Ishikawa (cell line): ENCODE data around the gene DUSP14.

Experiments used
- CEBPB ChIP-seq: IDR thresholded peaks from 2 replicates; pipeline ENCODE4 v1.6.1; 2012
- CREB1 ChIP-seq: IDR thresholded peaks from 2 replicates; pipeline ENCODE4 v1.6.1; 2012; ENCODE audit warnings: low read depth
- EGR1 ChIP-seq: IDR thresholded peaks from 2 replicates; pipeline ENCODE4 v1.6.1; 2012
- EP300 ChIP-seq: IDR thresholded peaks from 2 replicates; pipeline ENCODE4 v1.6.1; 2012; ENCODE audit warnings: borderline replicate concordance
- FOXM1 ChIP-seq: IDR thresholded peaks from 2 replicates; pipeline ENCODE4 v1.6.1; 2012; ENCODE audit warnings: low read depth, borderline replicate concordance
- NFIC ChIP-seq: IDR thresholded peaks from 2 replicates; pipeline ENCODE4 v1.6.1; 2012
- RAD21 ChIP-seq: IDR thresholded peaks from 2 replicates; pipeline ENCODE4 v1.6.1; 2012; ENCODE audit warnings: low read depth
- TAF1 ChIP-seq: IDR thresholded peaks from 2 replicates; pipeline ENCODE4 v1.6.1; 2012; ENCODE audit warnings: low read depth, mild to moderate bottlenecking
- TCF12 ChIP-seq: IDR thresholded peaks from 2 replicates; pipeline ENCODE4 v1.6.1; 2012; ENCODE audit warnings: low read depth
- TEAD4 ChIP-seq: IDR thresholded peaks from 2 replicates; pipeline ENCODE4 v1.6.1; 2012
- YY1 ChIP-seq: IDR thresholded peaks from 2 replicates; pipeline ENCODE4 v1.6.1; 2012; ENCODE audit warnings: low read depth
- ZBTB7A ChIP-seq: IDR thresholded peaks from 2 replicates; pipeline ENCODE4 v1.6.1; 2012; ENCODE audit warnings: low read depth
- TF ChIP-seq, protein P1 (sequence below): IDR thresholded peaks from 2 replicates; pipeline ENCODE4 v1.6.1; 2012
- TF ChIP-seq, protein P2 (sequence below): IDR thresholded peaks from 2 replicates; pipeline ENCODE4 v1.6.1; 2012; ENCODE audit warnings: low read depth, mild to moderate bottlenecking
- TF ChIP-seq, protein P3 (sequence below): IDR thresholded peaks from 2 replicates; pipeline ENCODE4 v1.6.1; 2012

DUSP14 gene

DNA sequence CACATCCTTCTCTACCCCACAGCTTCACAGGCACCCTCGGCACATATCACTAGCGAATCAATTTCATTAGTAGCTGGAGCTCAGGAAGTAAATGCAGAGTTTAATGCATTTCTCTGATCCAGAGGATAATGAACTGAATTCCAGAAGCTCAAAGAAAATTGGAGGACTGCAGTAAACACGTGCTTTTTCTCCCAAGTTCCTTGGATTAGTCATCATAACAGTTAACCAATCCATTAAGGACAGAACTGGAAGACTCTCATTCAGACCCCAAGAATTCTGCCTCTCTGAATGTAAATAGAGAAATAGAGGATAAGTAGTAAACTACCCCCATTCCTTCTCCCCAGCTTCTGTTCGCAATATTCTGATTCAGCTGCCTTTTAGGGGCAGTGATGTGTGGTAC is 40.7 kb downstream of the DUSP14 start:
- TF ChIP-seq TAF1 (no peak), EP300 (no peak), TEAD4 (no peak), FOXM1 (no peak), CREB1 (no peak), EGR1 (no peak), ZBTB7A (no peak), NFIC (no peak), TCF12 (no peak)
- TF ChIP-seq, protein P1, sequence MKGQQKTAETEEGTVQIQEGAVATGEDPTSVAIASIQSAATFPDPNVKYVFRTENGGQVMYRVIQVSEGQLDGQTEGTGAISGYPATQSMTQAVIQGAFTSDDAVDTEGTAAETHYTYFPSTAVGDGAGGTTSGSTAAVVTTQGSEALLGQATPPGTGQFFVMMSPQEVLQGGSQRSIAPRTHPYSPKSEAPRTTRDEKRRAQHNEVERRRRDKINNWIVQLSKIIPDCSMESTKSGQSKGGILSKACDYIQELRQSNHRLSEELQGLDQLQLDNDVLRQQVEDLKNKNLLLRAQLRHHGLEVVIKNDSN, result no peak
- TF ChIP-seq, protein P2, sequence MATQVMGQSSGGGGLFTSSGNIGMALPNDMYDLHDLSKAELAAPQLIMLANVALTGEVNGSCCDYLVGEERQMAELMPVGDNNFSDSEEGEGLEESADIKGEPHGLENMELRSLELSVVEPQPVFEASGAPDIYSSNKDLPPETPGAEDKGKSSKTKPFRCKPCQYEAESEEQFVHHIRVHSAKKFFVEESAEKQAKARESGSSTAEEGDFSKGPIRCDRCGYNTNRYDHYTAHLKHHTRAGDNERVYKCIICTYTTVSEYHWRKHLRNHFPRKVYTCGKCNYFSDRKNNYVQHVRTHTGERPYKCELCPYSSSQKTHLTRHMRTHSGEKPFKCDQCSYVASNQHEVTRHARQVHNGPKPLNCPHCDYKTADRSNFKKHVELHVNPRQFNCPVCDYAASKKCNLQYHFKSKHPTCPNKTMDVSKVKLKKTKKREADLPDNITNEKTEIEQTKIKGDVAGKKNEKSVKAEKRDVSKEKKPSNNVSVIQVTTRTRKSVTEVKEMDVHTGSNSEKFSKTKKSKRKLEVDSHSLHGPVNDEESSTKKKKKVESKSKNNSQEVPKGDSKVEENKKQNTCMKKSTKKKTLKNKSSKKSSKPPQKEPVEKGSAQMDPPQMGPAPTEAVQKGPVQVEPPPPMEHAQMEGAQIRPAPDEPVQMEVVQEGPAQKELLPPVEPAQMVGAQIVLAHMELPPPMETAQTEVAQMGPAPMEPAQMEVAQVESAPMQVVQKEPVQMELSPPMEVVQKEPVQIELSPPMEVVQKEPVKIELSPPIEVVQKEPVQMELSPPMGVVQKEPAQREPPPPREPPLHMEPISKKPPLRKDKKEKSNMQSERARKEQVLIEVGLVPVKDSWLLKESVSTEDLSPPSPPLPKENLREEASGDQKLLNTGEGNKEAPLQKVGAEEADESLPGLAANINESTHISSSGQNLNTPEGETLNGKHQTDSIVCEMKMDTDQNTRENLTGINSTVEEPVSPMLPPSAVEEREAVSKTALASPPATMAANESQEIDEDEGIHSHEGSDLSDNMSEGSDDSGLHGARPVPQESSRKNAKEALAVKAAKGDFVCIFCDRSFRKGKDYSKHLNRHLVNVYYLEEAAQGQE, result no peak
- TF ChIP-seq, protein P3, sequence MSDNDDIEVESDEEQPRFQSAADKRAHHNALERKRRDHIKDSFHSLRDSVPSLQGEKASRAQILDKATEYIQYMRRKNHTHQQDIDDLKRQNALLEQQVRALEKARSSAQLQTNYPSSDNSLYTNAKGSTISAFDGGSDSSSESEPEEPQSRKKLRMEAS, result no peak

DNA sequence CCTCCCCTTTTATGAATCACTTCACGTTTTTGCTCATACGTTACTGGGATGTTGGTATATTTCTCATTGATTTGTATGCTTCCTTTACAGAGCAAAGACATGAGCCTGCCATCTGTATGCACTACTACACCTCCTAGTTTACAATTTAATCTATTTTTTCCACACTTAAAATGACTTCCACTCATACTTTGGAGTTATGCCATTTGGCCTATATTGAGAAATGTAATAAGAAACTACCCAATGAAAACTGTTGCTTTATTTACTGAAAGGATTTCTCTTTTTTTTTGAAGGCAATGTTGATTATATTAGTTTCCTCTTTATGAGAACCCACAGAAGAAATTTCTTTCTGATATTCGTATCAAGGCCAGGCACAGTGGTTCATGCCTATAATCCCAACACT is 43.1 kb downstream of the DUSP14 start:
- TF ChIP-seq TCF12 (no peak), EP300 (no peak), YY1 (no peak), RAD21 (no peak), CEBPB (no peak), ZBTB7A (no peak), TEAD4 (no peak), NFIC (no peak), CREB1 (no peak), EGR1 (no peak), TAF1 (no peak), FOXM1 (no peak)
- TF ChIP-seq, protein P1, result no peak
- TF ChIP-seq, protein P2, result no peak
- TF ChIP-seq, protein P3, result no peak

DNA sequence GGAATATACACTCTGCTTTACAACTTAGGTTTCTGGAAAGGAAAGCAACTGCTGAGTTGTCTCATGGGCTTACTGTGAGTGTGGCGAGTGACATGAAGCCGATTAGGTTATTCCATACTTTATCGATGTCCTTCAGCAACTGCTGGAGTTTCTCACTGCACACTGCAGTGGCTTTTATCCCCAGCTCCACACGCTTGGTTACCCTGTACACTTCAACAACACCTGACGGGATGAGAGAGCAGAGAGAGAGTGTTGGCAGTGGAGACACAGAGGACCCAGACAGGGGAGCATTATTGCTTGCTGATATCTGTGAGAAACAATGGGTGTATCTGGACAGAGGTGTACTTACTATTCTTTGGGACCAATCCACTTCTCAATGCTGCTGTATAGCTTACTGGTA is 46.2 kb downstream of the DUSP14 start:
- TF ChIP-seq, protein P3, result no peak
- TF ChIP-seq TAF1 (no peak), CREB1 (no peak), FOXM1 (no peak), CEBPB (no peak), YY1 (no peak), TEAD4 (no peak), TCF12 (no peak)
- TF ChIP-seq, protein P2, result no peak

DNA sequence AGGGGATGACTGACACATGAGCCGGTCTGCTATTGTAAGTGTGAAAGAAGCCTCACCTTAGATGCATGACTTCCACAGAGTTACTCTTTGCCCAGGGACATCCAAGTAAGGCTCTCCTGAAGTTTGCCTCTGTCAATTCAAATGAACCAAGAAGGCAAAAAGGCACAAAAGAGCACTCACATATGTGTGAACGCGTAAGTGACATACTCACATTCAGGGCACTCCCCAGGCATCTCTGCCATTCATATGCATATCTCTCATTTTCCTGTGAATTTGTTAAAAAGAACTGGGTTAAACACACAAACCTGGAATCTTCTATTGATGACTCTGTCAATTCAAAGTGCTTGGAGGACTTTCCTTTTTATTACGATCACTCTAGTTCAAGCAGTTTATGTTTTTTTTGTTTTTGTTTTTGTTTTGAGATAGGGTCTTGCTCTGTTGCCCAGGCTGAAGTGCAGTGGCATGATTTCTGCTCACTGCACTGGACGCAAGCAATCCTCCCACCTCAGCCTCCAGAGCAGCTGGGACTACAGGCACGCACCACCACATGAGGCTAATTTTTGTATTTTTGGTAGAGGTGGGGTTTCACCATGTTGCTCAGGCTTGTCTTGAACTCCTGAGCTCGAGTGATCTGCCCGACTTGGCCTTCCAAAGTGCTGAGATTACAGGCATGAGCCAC is 49.4 kb downstream of the DUSP14 start:
- TF ChIP-seq, protein P2, result no peak
- TF ChIP-seq, protein P3, result no peak
- no peak for TF ChIP-seq EGR1
